NT2/D1 (cell line): ENCODE measurements around the gene LILRA6.
"Not testable (repeated sequence)": the region's sequence is repeated elsewhere in the genome, so short reads cannot be mapped to it uniquely, and the experiment has no call there.

Source experiments
- DNase-seq: peaks from one replicate; pipeline ENCODE4 v3.0.0-alpha.2; 2011; ENCODE audit warnings: low read depth, low spot score
- H3K27me3 ChIP-seq: 2 replicates; pipeline ENCODE4 v1.6.0; 2011; ENCODE audit warnings: mild to moderate bottlenecking; ENCODE audit not compliant: insufficient read length, insufficient read depth
- H3K36me3 ChIP-seq: 2 replicates; pipeline ENCODE4 v1.6.1; 2011; ENCODE audit warnings: mild to moderate bottlenecking, low read length, mixed read lengths; ENCODE audit not compliant: insufficient read depth, insufficient read length
- H3K4me1 ChIP-seq: 2 replicates; pipeline ENCODE4 v1.5.1; 2011; ENCODE audit not compliant: insufficient read depth, insufficient read length
- H3K4me3 ChIP-seq: 2 replicates; pipeline ENCODE4 v1.5.1; 2011; ENCODE audit warnings: low read depth; ENCODE audit not compliant: insufficient read length
- H3K9ac ChIP-seq: 2 replicates; pipeline ENCODE4 v1.6.0; 2011; ENCODE audit warnings: low read depth; ENCODE audit not compliant: insufficient read length
- H3K9me3 ChIP-seq: 2 replicates; pipeline ENCODE4 v1.5.1; 2011; ENCODE audit warnings: mild to moderate bottlenecking, low read length; ENCODE audit not compliant: insufficient read depth
- SUZ12 ChIP-seq: IDR thresholded peaks from 2 replicates; pipeline ENCODE4 v1.6.1; 2011; ENCODE audit not compliant: insufficient read length, insufficient read depth; ENCODE audit errors: extremely low read depth
- YY1 ChIP-seq: IDR thresholded peaks from 2 replicates; pipeline ENCODE4 v1.6.1; 2011; ENCODE audit not compliant: insufficient read length, insufficient read depth
- ZNF274 ChIP-seq: IDR thresholded peaks from 2 replicates; pipeline ENCODE4 v1.6.1; 2011; ENCODE audit warnings: mild to moderate bottlenecking, low read depth, low read length

Gene LILRA6

DNA sequence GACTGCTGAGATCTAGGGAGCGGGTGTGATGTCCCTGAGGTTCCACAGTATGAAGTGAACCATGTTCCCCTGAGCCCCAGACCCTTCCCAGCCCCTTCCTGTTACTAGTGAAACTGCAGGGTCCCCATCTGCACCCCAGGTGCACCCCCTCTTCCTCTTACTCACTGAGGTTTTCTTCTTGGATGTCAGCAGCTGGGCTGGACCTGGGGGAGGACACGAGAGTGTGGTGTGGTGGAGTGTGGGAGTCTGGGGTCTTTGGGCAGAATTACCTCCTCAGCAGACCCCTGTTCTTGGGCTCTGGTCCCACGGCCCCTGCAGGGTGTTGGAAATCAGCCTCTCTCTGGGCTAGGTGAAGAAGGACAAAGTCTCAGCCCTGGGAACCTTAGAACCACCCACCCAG, 3.3 kb upstream of the LILRA6 start:
- Histone ChIP-seq H3K9ac (no peak overlapping the region), H3K9me3 (no peaks in the 10 kb centered on the region), H3K27me3 (no peaks in the 10 kb centered on the region), H3K4me3 (no peak overlapping the region), H3K4me1 (no peaks in the 10 kb centered on the region), H3K36me3 (no peaks in the 10 kb centered on the region)
- no peak for DNase-seq
- TF ChIP-seq SUZ12 (no peak), ZNF274 (no peak), YY1 (no peak)

DNA sequence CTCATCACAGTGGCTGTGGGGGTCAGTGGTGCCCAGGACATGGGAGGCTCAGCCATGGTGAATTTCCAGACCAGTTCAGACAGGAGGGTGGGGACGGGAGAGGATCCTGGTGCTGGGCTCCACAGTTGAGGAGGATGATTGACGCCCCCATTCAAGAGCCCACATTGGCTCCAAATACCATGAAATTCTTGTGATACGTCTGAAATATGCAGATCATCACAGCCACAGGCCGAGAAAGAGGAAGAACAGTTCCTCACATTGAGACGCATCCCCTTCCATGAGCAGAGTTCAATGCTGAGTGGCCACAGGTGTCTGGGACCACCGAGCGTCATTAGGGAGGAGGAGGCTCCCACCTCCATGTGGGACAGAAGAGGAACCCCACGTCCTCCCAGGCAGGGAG, 1.2 kb upstream of the LILRA6 start:
- H3K27me3 ChIP-seq, H3K9me3 ChIP-seq, DNase-seq, H3K9ac ChIP-seq, H3K4me3 ChIP-seq, H3K4me1 ChIP-seq, H3K36me3 ChIP-seq: not testable (repeated sequence)

DNA sequence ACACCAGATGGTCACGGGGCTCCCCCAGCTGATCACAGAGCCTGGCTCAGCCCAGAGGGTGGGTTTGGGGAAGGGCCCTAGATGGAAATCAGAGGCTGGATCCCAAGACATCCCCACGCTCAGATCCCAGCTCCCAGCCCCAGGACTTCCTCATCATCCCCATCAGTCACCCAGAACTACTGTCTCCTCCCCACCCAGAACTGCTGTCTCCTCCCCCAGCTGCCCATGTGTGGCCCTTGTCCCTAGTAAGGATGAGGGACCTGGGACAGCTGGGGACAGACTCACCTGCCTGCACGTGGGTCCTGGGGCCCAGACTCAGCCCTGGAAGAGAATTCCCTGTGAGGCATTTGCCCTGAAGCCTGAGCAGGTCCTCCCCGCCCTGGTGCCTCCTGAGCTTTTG, 356 bp downstream of the LILRA6 start:
- not testable (repeated sequence) for H3K4me3 ChIP-seq, H3K9me3 ChIP-seq, H3K9ac ChIP-seq, H3K4me1 ChIP-seq, H3K27me3 ChIP-seq, H3K36me3 ChIP-seq, DNase-seq

DNA sequence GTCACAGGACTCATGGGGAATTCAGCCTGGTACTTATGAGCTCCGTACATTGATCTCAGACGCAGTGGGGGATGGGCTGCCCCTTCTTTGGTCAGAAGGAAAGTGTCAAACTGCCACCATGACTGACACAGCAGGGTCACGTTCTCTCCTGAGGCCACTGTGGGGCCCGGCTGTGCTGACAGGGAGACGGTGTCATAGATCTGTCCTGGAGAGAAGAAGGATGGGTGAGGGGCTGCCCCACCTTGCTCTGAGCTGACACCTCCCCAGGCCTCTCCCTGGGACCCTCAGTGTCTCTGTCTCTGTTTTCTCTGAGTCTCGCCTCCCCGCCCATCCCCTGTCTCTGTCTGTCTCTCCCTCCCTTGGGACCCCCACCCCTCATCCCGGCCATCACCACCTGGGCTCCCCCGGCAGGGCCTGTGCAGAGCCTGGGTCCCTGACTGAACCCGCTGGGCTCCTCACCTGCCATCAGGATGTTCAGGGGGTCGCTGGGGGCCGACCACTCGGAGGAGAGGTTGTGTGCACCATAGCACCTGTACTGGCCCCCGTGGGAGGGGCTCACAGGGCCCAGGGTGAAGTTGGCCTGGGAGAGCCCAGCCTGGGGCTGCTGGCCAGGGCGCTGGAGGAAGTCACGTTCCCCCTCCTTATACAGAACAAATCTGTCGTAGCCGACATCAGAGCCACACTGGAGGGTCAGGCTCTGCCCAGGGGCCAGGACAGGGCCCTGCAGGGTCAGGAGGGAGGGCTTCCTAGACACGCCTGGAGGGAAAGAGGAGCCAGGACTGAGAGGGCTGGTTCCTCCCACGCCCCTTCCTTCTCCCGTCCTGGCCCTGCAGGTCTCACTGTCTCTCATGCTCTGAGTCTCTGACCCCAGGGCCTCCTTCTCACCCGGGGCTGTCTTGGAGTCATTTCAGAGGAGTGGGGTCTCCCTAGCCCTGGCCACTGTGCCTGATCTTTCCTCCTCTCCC, 1.9 kb downstream of the LILRA6 start:
- not testable (repeated sequence) for H3K36me3 ChIP-seq, H3K4me3 ChIP-seq, H3K9me3 ChIP-seq, H3K9ac ChIP-seq, DNase-seq, H3K4me1 ChIP-seq
- peaks cover 13% of the 10 kb centered on the region for H3K27me3 ChIP-seq

DNA sequence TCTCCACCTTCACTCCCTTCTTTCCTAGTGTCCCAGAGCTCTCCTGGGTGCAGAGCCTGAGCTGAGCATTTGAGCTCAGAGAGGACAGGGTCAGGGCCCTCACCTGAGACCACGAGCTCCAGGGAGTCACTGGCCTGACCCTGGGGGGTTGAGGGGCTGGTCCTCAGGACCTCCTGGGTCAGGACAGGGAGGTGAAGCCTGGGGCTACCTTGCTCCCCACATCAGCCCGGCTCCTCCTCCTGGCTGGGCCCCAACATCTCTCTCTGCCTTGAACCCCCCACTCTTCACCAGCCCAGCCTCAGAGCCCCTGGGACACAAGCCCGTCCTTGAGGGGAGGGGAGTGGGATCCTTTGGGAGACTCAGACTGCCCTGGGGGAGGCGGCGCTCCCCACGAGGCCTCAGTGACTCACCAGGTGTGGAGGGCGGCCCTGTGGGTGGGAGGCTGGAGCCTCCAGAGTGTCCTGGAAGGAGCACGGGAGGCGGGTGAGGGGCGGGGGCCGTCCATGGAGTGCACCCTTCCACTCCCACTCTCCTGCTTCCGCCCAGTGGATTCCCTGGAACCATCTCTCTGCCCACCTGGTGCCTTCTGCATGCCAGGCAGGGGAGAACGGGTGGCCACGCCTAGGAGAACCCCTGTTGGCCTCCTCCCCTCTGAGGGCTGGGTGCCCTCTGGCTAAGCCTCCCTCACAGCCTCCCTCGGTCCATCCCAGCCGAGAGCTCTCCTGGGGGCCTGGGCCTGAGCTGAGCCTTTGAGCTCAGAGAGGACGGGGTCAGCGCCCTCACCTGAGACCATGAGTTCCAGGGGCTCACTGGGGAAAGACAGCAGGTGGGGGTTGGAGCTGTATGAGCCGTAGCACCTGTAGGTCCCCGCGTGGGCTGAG, 2.9 kb downstream of the LILRA6 start:
- not testable (repeated sequence) for H3K9ac ChIP-seq, H3K36me3 ChIP-seq, H3K4me3 ChIP-seq, H3K9me3 ChIP-seq, DNase-seq, H3K4me1 ChIP-seq
- peaks cover 20% of the 10 kb centered on the region for H3K27me3 ChIP-seq

DNA sequence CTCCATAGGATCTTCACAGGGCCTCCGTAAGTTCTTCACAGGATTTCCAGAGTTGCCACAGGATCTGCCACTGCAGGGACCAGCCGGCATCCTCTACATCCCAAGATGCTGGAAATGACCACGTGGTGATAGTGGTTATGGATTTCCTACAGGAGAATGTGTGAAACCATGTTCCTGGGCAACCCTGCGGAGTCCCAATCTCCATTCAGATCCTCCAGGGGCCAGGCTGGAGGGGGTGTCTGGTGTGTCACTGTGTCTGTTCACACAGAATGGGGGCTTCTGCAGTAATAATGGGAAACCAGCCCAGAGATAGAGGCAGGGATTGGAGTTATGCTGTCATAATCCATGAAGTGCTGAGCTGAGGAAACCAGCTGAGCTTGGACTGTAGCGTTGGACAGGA, 8.6 kb downstream of the LILRA6 start:
- H3K9ac ChIP-seq, result no peak overlapping the region
- peaks cover 67% of the 10 kb centered on the region for H3K27me3 ChIP-seq
- H3K36me3 ChIP-seq, result no peaks in the 10 kb centered on the region
- no peak for DNase-seq
- H3K9me3 ChIP-seq, result peaks cover 10% of the 10 kb centered on the region; the same call in 1 of the 2 replicates
- no peaks in the 10 kb centered on the region for H3K4me1 ChIP-seq
- H3K4me3 ChIP-seq, result no peak overlapping the region
- TF ChIP-seq ZNF274 (no peak), SUZ12 (no peak), YY1 (no peak)

DNA sequence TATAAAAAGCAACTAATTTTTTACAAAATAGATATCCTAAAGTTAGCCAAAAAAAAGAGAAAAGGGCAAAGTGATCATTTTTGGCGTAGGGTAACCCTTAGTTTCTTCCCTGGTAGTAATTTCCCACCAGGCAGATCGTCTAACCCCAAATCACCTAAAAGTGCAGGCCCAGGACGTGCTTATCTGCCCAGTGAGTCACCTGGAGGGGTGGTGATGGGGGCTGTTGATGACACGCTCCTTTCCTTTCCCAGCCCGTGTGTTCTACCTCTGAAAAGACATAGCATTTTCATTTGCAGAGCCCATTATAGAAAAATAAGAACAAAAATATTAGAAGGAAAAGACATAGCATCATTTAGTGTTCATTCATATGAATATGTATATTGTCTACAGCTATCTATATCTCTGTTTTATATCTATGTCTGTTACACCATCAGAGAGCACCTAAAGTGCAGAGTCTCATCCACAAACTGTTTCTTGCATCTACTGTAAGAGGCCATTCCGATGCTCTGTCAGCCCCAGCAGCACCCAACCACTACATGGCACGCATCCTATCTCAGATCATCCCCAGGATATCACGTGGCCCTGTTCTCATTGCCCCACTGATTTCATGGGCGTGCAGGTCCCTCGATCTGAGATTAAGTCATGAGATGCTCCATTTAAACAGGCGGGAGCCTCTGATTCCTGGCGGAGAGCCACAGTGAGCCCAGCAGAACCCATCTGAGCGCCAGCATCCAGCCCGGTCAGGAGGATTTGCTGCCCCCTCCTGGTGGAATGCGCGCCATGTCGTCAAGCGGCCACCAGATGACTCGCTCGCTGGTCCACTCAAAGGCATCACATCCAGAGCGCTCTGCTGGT, 11.3 kb downstream of the LILRA6 start:
- Histone ChIP-seq H3K36me3 (no peaks in the 10 kb centered on the region), H3K27me3 (peaks cover 72% of the 10 kb centered on the region), H3K9me3 (peaks cover 10% of the 10 kb centered on the region; the same call in 1 of the 2 replicates), H3K4me3 (no peak overlapping the region), H3K9ac (no peak overlapping the region), H3K4me1 (no peaks in the 10 kb centered on the region)
- no peak for TF ChIP-seq YY1
- no peak for TF ChIP-seq SUZ12
- TF ChIP-seq ZNF274, result no peak
- no peak for DNase-seq
